Measurements from ENCODE around the gene FOXO6.

- TF ChIP-seq, protein P1, sequence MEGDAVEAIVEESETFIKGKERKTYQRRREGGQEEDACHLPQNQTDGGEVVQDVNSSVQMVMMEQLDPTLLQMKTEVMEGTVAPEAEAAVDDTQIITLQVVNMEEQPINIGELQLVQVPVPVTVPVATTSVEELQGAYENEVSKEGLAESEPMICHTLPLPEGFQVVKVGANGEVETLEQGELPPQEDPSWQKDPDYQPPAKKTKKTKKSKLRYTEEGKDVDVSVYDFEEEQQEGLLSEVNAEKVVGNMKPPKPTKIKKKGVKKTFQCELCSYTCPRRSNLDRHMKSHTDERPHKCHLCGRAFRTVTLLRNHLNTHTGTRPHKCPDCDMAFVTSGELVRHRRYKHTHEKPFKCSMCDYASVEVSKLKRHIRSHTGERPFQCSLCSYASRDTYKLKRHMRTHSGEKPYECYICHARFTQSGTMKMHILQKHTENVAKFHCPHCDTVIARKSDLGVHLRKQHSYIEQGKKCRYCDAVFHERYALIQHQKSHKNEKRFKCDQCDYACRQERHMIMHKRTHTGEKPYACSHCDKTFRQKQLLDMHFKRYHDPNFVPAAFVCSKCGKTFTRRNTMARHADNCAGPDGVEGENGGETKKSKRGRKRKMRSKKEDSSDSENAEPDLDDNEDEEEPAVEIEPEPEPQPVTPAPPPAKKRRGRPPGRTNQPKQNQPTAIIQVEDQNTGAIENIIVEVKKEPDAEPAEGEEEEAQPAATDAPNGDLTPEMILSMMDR (IDR thresholded peaks at IDR 0.05) = no peak
- TF ChIP-seq POLR2A (IDR thresholded peaks at IDR 0.05) = no peak
Measured at GRCh38 chr1:41397753-41398330, 36.6 kb downstream of the FOXO6 start.

All from right lobe of liver (tissue), 4 donors.